Coronary artery (tissue), 2 donors: ENCODE results near the gene EFCAB8.

Source experiments
- DNase-seq: peaks from one replicate; pipeline ENCODE4 v3.0.0-alpha.2; 2017; ENCODE audit warnings: low spot score
- H3K27ac ChIP-seq, 2 donors: fragments of 200-600 bp; sonication (generic); one replicate each; pipeline ENCODE4 v1.5.1; 2016 to 2019
- H3K4me3 ChIP-seq: fragments of 200-600 bp; sonication (generic); 2 replicates; pipeline ENCODE4 v1.5.1; 2016; ENCODE audit warnings: mild to moderate bottlenecking, moderate library complexity
- TF ChIP-seq, protein P1 (sequence below): fragments of 200-600 bp; sonication (generic); IDR thresholded peaks from one replicate; pipeline ENCODE4 v1.5.1; 2019; ENCODE audit warnings: antibody characterized with exemption

The EFCAB8 gene

GRCh38 chr20:32841174-32841573, 17.5 kb upstream of the EFCAB8 start:
- TF ChIP-seq, protein P1, sequence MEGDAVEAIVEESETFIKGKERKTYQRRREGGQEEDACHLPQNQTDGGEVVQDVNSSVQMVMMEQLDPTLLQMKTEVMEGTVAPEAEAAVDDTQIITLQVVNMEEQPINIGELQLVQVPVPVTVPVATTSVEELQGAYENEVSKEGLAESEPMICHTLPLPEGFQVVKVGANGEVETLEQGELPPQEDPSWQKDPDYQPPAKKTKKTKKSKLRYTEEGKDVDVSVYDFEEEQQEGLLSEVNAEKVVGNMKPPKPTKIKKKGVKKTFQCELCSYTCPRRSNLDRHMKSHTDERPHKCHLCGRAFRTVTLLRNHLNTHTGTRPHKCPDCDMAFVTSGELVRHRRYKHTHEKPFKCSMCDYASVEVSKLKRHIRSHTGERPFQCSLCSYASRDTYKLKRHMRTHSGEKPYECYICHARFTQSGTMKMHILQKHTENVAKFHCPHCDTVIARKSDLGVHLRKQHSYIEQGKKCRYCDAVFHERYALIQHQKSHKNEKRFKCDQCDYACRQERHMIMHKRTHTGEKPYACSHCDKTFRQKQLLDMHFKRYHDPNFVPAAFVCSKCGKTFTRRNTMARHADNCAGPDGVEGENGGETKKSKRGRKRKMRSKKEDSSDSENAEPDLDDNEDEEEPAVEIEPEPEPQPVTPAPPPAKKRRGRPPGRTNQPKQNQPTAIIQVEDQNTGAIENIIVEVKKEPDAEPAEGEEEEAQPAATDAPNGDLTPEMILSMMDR, result no peak
- Histone ChIP-seq H3K4me3 (no peak overlapping the region), H3K27ac (no peak overlapping the region)
- no peak for DNase-seq

GRCh38 chr20:32841632-32842031, 17.1 kb upstream of the EFCAB8 start:
- H3K27ac ChIP-seq, result no peak overlapping the region
- DNase-seq, result no peak
- TF ChIP-seq, protein P1, result no peak
- H3K4me3 ChIP-seq, result no peak overlapping the region

- DNase-seq, result no peak
- no peak overlapping the region for H3K27ac ChIP-seq
- TF ChIP-seq, protein P1, result no peak
- H3K4me3 ChIP-seq, result no peak overlapping the region
Measured at GRCh38 chr20:32842688-32843524, 15.8 kb upstream of the EFCAB8 start.

GRCh38 chr20:32845786-32846185, 12.9 kb upstream of the EFCAB8 start:
- H3K27ac ChIP-seq, result no peak overlapping the region
- no peak for DNase-seq
- TF ChIP-seq, protein P1, result no peak
- no peak overlapping the region for H3K4me3 ChIP-seq

DNA sequence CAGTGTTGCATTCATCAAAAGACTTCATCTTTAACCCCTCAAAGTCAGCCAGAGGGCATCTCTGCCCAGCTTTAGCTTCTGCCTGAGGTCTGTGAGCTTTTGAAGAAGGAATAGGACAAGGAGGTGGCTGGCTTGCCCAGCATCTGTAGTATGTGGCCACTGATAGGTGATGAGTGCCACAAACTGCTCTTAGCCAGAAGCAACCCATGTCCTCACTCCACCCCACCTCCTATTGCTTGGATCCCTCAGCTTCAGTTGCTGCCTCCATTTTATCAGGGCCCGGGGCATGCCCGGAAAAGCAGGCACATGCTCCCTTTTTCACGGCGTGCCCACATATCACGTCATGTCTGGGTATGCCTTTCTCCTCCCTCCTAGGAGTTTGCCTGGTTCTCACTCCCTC, 11.9 kb upstream of the EFCAB8 start:
- Histone ChIP-seq H3K4me3 (no peak overlapping the region), H3K27ac (no peak overlapping the region)
- TF ChIP-seq, protein P1, result no peak
- DNase-seq, result no peak

DNA sequence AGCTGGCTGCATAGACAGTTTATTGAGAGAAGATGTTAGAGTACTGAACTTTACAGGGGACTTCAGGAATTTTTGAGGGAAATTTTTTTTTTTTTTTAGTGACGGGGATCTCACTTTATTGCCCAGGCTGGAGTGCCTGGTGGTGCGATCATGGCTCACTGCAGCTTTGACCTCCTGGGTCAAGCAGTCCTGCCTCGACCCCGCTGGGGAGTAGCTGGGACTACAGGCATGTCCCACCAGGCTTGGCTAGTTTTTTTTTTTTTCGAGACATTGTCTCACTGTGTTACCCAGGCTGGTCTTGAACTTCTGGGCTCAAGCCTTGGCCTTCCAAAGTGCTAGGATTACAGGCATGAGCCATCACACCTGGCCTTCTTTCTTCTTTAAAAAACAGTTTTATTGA, 10.8 kb upstream of the EFCAB8 start:
- no peak overlapping the region for H3K27ac ChIP-seq
- TF ChIP-seq, protein P1, result no peak
- no peak for DNase-seq
- no peak overlapping the region for H3K4me3 ChIP-seq

GRCh38 chr20:32848846-32849245, 9.9 kb upstream of the EFCAB8 start:
- no peak overlapping the region for H3K4me3 ChIP-seq
- no peak for DNase-seq
- TF ChIP-seq, protein P1, result no peak

More at GRCh38 chr20:32848846-32849245, 9.9 kb upstream of the EFCAB8 start:
- no peak overlapping the region for H3K27ac ChIP-seq
